HL-60/S4 treated with phorbol 12-myristate 13-acetate at 8.2 ng/mL for 4 days and 3 days (cell line): Measurements from ENCODE around the gene PRAMEF12.
"Not testable (repeated sequence)": the region's sequence is repeated elsewhere in the genome, so short reads cannot be mapped to it uniquely, and the experiment has no call there.

Experiments
- in situ Hi-C: fragments of 300-500 bp; cut with MboI; formaldehyde crosslinking; loops from 2 replicates; pipeline ENCODE4 v1.15.0; 2022; ENCODE audit warnings: low sequenced_read_pairs

PRAMEF12 gene

GRCh38 chr1:12773438-12773837 lies at the start of gene PRAMEF12:
PRAMEF12 (plus strand) TSS chr1:12773738; CDS start chr1:12774868, 1,130 bp downstream.
- in situ Hi-C loops, result no loop called here

- in situ Hi-C loops, result no loop called here
Observed at GRCh38 chr1:12728391-12728790, 45.1 kb upstream of the PRAMEF12 start.

GRCh38 chr1:12730156-12730555 lies 43.4 kb upstream of the PRAMEF12 start:
- in situ Hi-C loops, result no loop called here

GRCh38 chr1:12731084-12731483 lies 42.5 kb upstream of the PRAMEF12 start:
- in situ Hi-C loops, result not testable (repeated sequence)

- in situ Hi-C loops, result no loop called here
Observed at GRCh38 chr1:12734651-12735050, 38.9 kb upstream of the PRAMEF12 start.

- in situ Hi-C loops, result no loop called here
Observed at GRCh38 chr1:12738934-12739333, 34.6 kb upstream of the PRAMEF12 start.

GRCh38 chr1:12739613-12740012 lies 33.9 kb upstream of the PRAMEF12 start:
- in situ Hi-C loops, result no loop called here

GRCh38 chr1:12741946-12742345 lies 31.6 kb upstream of the PRAMEF12 start:
- in situ Hi-C loops, result no loop called here

GRCh38 chr1:12745126-12745991 lies 28.2 kb upstream of the PRAMEF12 start:
- in situ Hi-C loops, result no loop called here

GRCh38 chr1:12745992-12746323 lies 27.6 kb upstream of the PRAMEF12 start, which contains the start of gene CFAP107:
CFAP107 (plus strand) TSS chr1:12746200; CDS start chr1:12746431, 231 bp downstream.
- in situ Hi-C loops, result no loop called here

- in situ Hi-C loops, result no loop called here
Observed at GRCh38 chr1:12748778-12749355, 24.7 kb upstream of the PRAMEF12 start.

- in situ Hi-C loops, result no loop called here
Observed at GRCh38 chr1:12754738-12755137, 18.8 kb upstream of the PRAMEF12 start.

GRCh38 chr1:12756273-12756672 lies 17.3 kb upstream of the PRAMEF12 start:
- in situ Hi-C loops, result no loop called here

- in situ Hi-C loops, result no loop called here
Observed at GRCh38 chr1:12756768-12757413, 16.6 kb upstream of the PRAMEF12 start.

- in situ Hi-C loops, result no loop called here
Observed at GRCh38 chr1:12757836-12758235, 15.7 kb upstream of the PRAMEF12 start.

GRCh38 chr1:12760256-12760795 lies 13.2 kb upstream of the PRAMEF12 start:
- in situ Hi-C loops, result no loop called here

GRCh38 chr1:12761781-12762180 lies 11.8 kb upstream of the PRAMEF12 start:
- in situ Hi-C loops, result no loop called here

- in situ Hi-C loops, result no loop called here
Observed at GRCh38 chr1:12762766-12763165, 10.8 kb upstream of the PRAMEF12 start.

- in situ Hi-C loops, result no loop called here
Observed at GRCh38 chr1:12763479-12763878, 10.1 kb upstream of the PRAMEF12 start.

GRCh38 chr1:12764016-12764415 lies 9.5 kb upstream of the PRAMEF12 start:
- in situ Hi-C loops, result no loop called here

- in situ Hi-C loops, result no loop called here
Observed at GRCh38 chr1:12769031-12769430, 4.5 kb upstream of the PRAMEF12 start.
